NCI-H2196 (cell line): Measurements from ENCODE around the gene ARHGEF25.
A peak's percentile ranks its signal among the peaks of the same experiment; 100 is the strongest.

Experiments
- DNase-seq: peaks from one replicate; lab custom pipeline; 2025; ENCODE audit not compliant: unreplicated experiment; lab: John Stamatoyannopoulos, UW

Gene ARHGEF25

DNA sequence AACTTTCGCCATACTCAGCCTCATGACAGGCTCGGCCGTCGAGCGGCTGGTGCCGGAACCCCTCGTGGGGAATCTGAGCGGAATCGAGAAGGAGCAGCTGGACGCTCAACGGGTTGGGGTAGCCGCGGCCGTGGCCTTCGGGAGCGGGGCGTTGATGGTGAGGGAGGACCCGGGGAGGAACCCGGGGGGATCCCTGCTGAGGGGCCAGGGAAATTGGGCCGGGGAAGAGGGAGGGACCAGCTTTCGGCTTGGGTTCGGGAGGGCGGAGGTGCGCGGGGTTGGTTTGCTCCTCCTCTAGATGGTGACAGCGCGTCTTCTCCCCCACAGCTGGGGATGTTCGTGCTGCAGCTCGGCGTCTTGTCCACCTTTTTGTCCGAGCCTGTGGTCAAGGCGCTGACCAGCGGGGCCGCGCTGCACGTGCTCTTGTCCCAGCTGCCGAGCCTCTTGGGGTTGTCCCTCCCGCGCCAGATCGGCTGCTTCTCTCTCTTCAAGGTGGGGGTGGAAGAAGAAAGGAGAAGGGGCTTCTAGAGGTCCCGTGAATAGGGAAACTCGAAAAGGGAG is 9.8 kb downstream of the ARHGEF25 start:
- DNase-seq, result no peak

DNA sequence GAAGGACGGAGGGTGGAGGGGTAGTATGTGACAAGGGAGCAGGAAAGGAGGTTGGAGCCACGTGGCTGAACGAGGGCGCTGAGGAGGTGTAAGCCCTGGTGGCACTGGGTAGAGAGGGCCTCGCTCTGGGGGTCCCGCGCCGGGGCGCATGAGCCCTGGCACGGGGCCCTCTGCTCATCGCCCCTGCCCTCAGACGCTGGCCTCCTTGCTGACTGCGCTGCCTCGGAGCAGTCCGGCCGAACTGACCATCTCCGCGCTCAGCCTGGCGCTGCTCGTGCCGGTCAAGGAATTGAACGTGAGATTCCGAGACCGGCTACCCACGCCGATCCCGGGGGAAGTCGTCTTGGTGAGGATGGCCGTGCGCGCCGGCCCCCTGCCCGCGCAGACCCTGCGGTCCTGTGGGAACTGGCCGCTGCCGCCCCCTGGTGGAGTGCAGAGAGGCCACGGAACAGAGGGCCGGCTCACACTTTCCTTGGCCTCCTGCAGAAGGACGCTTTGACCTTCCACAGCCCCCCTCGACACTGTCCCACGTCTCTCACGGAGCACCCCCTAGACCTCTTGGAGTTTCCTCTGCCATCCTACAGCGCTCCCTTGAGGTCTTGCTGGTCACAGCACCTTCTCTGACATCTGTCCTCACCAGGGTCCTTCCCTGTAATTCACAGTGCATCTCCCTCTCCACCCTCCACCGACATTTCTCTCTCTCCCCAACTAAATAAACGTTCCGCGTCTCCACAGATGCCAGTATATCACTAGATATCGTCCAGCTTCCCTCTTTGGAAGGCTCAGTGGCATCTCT is 10.5 kb downstream of the ARHGEF25 start:
- DNase-seq, result peak; percentile 50

DNA sequence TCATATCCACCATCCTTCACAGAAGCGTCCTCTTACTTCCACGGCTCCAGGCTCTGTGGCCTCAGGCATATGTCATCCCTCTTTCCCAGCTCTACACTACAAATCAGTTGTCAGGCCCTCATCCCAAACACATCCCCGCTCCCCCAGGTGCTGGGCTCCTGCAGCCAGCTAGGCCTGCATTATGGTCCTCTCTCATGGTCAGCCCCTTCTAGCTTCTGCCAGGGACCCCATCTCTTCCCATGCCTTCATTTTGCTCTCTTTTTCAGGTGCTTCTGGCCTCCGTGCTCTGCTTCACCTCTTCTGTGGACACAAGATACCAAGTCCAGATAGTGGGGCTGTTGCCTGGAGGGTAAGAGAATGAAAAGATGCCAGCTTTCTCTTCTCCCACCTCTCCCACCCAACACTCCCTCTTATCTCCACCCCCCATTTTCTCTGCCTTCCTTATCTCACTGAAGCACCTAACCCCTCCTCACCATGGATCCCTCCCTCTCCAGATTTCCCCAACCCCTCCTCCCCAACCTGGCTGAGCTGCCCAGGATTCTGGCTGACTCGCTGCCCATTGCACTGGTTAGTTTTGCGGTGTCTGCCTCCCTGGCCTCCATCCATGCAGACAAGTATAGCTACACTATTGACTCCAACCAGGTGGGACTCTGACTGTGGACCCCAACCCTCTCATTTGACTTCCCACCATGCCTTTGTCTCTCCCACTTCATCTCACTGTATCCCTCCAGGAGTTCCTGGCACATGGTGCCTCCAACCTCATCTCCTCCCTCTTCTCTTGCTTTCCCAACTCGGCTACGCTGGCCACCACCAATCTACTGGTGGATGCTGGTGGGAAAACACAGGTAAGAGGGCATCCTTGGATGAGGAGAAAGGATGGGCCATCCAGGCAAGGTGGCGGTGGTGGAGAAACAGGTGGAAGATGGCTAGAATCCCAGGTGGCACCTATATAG is 11.3 kb downstream of the ARHGEF25 start:
- no peak for DNase-seq

DNA sequence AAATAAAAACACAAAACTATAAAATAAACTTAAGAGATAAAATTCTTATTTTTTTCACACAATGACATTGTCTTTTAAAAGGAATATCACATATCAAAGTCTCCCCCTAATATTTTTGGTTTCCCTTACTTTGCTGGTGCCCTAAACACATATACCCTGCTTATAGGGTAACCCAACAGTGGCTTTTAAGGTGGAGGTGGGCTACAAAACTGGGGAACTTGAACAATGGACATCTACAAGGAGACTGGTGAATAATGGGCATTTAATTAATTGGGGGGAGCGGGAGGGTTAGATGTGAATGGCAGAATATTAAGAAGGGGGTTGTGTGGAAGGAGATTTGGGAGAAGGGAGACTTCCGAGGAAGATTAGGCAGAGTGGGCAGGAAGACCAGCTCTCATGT is 12.2 kb downstream of the ARHGEF25 start:
- no peak for DNase-seq

DNA sequence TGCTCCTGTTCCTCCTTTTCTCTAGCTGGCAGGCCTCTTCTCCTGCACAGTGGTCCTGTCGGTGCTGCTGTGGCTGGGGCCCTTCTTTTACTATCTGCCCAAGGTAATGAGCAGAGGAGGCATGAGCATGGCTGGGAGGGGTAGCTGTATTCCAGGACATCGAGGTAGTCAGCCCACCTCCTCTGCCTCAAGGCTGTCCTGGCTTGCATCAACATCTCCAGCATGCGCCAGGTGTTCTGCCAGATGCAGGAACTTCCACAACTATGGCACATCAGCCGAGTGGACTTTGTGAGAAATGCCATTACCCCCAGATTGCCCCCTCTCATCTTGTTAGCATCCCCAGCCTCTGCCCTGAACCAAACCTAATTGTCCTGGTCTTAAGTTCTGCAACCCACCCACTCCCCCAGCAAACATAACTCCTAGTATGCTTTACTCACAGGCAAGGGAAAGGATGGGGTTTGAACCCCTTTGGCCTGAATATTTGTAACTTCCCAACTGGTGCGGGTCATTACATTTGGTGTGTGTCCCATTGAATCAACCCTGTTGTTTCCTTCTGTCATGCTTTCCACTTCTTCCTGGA is 12.7 kb downstream of the ARHGEF25 start:
- DNase-seq, result no peak

DNA sequence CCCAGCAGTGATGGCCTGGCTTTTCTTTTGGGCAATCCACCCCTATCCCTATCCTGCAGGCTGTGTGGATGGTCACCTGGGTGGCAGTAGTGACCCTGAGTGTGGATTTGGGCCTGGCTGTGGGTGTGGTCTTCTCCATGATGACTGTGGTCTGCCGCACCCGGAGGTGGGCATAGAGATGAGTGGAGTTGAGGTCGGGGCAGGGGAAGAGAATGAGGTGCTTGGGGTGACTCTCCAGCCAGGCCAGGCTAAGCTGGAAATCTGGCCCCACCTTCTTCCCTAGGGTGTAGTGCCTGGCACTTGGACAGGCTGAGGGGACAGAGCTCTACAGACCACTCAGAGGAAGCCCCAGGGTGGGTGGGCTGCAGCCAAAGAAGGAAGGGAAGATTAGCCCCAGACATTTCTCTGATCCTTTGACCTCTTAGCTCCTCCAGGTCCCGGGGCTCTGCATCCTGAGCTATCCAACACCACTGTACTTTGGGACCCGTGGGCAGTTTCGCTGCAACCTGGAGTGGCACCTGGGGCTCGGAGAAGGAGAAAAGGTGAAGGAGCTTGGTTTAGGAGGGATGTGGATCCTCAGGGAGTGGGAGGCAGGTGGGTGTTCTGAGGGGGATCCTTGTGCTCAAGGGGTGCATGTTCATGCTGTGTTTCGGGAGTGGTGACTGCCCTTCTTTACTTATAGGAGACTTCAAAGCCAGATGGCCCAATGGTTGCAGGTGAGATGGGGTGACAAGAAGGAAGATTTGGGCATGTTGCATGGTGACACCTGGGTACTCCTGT is 13.4 kb downstream of the ARHGEF25 start:
- DNase-seq, result no peak

DNA sequence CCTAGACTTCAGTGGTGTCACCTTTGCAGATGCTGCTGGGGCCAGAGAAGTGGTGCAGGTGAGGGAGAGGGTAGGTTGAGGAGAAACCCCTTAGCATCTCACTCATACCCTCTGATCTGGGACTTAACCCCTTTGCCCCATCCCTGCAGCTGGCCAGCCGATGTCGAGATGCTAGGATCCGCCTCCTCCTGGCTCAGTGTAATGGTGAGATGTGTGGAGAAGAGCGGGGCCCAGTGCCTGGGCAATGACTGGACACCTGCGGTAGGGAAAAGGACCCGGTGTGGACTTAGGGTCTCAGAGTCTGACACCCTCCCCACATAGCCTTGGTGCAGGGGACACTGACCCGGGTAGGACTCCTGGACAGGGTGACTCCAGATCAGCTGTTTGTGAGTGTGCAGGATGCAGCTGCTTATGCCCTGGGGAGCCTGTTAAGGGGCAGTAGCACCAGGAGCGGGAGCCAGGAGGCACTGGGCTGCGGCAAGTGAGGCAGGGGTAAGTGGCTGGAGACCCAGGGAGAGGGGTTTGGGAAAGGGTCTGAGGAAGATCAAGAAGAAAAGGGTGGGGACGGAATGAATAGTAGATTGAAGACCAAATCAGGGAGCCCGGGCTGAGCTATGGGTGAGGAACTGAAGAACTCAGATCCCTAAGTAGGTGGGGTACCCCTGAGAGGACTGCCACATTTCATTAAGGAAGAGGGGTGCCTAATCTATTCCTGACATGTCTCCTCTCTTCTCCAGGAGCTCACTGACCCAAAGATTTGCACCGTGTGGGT is 14.2 kb downstream of the ARHGEF25 start:
- DNase-seq, result no peak

DNA sequence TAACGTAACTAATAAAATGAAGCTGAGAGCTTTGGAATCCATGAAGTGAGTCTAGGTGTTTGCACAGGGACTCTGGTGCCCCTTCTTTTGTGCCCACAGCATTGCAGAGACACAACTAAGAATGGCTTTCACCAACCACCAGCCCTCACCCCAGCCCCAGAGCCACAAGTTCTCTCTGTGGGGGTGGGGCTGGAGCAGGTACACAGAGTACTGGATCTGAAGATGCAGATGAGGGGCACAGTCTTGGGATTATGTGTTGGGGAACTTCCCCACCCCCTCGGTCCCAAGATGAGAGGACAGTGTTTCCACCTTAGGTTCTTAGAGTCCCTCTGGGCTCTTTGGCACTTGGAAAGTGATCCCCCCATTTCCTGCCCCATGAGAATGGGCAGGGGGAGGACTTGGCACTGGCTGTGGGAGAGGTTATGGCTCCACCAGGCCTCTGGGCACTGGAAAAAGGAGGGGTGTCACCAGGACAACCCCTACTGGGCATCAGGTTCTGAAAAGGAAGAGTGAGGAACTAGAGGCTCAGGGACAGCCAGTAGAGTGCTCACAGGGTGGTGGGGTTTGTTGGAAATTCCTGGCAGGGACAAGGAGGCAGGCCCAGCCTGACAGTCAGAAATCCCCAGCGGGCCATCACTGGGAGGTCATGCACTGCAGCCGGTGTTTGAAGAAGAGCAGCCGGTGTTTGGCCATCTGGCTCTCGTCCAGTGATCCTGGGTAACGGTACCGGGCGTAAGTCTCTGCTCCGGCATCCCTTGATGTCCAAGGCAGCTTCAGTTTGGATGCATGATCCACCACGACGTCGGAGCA is 15.1 kb downstream of the ARHGEF25 start:
- no peak for DNase-seq

DNA sequence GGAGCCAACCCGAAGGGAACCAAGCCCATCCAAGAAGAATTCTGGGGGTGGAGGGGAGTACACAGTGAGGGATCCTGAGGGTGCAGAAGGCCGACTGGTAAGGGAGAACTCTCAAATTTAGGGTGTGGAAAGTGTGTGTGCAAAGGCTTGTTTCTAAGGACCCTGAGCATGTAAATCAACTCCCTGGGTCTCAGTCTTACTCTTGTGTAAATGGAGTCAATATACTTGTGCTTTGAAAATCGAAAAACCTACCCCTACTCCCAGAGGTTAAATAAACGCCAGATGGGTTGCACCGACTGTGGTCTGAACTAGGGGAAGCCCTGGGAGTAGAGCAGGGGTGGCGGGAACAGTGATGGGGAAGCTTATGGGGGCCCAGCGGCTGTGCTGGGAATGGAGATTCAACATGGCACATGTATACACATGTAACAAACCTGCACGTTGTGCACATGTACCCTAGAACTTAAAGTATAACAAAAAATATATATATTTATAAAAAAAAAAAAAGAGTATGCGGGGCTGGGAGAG is 15.7 kb downstream of the ARHGEF25 start:
- DNase-seq, result no peak

DNA sequence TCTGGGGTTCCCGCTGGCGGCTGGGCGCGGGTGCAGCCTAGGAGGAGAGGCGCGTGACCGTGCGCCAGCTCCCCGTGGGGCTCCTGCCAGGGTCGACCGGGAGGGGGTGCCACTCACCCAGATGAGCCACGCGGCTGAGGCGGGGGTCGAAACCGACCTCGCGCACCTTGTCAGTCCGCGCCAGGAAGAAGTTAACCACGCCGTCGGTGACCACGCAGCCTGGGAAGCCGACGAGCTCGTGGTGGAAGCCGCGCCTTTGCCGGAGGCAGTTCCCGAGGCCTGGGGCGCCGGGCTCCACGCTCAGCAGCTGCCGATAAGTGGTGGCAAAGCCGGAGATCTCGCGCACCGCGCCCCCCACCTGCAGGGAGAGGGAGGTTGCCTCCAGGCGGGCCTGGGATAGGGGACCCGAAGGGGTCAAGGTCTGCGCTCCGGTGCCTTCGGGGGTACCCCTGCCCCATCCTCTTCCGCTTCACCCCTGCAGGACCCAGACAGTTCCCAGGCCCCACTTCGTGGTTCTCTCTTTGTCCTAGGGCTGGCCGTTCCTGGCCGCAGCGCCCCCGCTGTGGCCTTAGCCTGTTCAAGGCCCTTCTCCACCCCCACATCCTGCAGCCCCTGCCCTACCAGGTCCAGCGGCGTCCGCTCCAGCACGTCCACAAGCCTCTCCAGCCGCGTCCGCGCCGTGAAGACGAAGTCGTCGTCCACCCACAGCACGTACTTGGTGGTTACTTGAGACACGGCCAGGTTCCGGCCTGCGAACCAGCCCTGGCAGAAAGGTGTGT is 16.5 kb downstream of the ARHGEF25 start:
- no peak for DNase-seq

DNA sequence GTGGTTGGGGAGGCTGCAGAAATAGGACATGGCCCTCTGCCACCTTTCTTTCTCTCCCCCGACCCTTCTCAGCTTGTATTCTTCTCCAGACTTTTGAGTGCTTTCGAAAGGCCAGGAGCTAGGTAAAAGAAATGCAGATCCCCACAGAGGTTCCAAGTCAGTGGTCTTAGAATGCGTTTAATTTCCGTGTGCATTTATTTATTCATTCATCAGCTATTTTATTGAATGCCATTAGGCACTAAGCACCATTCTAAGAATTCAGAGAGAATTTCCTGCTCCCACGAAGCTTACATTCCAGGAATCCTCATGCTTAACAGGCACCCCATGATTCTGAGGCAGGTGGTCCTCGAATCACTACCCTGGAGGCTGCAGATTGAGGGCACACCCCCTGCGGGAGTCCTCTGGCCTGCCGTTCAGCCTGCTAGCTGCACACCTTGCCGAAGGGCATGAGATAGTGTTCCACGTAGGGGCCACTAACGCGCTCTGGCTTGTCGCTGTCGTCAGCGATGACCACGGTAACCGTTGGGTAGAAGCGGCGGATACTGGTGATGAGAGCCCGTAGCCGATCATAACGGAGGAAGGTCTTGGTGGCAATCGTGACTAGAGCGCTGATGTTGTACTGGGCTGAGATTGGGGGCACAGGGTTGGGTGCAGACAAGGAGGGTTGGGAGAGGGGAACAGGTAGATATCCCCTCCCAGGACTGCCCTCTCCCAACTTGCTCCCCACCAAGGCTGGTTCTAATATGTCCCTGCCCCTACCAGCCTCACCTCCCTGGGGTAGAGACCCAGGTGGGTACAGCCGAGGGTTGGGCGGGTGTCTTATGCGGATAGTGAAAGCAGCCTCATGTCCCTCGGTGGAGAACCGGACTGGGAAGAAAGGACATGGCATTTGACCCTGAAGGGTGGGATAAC is 17.3 kb downstream of the ARHGEF25 start:
- no peak for DNase-seq

DNA sequence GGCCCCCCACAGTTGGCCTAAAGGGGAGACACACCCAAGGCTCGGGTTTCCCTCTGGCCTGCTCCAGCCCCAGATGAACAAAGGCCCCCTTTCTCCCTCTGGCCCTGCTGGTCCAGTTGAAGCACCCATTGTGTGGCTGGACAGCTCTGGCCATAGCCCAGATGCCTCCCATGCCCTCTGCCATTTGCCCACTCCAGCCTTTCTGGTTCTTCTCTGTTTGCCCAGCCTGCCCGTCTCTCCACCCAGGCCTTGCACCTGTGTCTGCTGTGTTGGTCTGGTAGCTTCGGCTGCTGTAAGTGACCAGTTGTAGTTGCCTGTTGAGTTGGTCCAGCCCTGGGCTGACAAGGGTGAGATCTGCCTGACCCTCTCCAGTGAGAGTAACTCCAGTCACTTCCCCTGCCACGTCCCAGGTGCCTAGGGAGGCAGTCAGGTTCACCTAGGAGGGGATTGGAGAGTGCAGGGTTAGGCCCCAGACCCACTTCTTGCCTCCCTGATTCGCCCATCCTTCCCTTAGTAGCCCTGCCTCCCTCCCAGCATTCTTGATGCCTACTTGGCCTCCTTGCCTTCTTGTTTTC is 18.7 kb downstream of the ARHGEF25 start:
- no peak for DNase-seq

DNA sequence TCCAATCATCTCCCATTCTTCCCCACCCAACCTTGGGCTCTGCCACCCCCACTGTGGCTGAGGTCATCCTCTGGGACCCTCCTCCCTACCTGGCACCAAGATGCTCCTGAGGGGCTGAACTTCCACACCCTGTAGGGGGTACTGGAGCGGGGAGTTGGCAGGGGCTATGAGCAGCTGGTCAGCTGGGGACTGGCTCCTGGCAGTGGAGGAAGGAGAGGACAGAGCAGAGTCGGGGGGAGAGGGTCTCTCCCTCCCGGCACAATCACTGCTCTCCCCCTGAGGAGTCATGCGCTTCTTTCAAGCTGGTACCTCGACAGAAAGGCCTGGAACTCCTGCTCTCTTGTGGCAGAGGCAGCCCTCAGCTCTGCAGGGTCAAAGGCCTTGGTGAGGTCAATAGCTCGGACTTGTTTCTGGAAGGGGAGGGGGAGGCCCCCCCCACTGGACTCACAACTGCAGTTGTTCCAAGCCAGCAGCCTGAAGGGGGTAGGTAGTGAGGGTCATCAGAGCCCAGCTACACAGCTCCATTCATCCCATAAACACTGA is 19.7 kb downstream of the ARHGEF25 start:
- no peak for DNase-seq

DNA sequence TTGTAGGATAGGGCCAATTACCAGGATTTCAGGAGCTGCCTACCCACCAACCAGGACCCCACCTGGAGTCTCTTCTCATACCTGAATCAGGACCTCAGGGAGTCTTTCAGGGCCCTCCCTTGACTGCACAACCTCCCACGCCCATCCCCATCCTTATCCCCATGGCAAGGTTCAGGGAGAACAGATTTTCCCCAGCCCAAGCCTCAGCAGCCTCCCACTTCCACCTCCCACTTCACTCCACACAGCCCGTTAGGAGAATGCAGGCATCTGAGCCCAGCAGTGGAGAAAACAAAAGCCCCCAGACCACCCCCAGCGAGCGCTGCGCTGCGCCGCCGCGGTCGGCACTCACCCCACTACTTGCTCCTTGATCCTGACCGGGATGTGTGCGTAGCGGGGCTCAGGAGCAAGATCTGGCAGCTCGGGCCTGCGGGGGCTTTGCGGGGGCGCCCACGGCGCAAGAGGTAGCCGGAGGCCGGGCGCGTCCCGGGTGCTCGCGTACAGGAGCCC is 20.4 kb downstream of the ARHGEF25 start:
- no peak for DNase-seq

DNA sequence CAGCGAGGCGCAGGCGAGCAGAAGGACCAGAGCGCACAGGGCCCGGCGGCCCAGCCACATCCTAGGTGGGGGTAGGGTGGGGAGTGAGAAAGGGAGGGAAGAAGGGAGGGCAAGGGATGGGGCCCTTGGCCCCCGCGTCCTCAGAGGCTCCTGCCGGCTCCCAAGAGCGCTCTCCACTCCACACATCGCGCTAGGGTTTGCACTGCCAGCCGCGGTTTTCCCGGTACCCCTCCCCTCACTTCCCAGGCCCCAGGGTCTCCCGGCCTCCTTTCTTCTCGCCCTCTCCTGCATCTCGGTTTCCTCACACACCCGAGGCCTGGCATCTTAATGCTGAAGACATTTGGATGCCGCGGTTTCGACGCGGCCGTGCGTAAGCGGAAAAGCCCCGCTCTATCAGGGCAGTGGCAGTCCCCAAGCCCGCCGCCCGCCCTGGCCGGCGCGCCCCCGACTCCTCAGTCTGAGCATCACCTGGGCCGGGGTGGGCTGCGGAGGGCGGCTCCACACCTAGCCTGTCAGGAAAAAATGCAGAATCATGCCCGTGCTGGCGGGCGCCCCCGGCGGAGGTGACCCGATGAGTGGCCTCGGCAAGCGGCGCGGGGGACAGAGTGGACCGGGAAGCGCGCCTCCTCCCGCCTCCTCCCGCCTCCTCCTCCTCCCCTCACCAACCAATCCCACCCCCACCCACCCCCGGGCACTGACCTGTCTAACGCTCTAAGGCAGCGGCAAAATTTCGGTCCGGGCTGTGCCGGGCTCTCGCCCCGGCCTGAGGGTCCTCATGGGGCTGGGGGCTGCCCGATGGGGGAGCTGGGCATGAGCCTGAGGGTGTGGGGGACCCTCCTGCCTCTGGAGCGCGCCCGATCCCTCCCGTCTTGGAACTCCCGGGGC is 21.1 kb downstream of the ARHGEF25 start:
- DNase-seq, result no peak
